Measurements from ENCODE around the gene TMEM205. TPM values are rescaled to one million over a fixed set of nuclear protein-coding genes. Genes with fewer than 3 reads are reported as not detected.
"Not testable (repeated sequence)": the region's sequence is repeated elsewhere in the genome, so short reads cannot be mapped to it uniquely, and the experiment has no call there.

Gene TMEM205
- total and polyA plus RNA-seq, 2 experiments from 2014 or later: 188 to 199 TPM

- Histone ChIP-seq H3K27ac (peak overlapping the region; percentile 70), H3K4me2 (peak overlapping the region; percentile 82), H3K4me1 (ENCODE audit: insufficient read depth) (peaks cover 11% of the 10 kb centered on the region), H3K9me2 (replicated peaks; ENCODE audit: insufficient read depth) (no peaks in the 10 kb centered on the region), H3K4me3 (peak overlapping the region; percentile 44), H3K27me3 (no peaks in the 10 kb centered on the region), H3K79me2 (peaks cover 4% of the 10 kb centered on the region), H3K36me3 (replicated peaks; ENCODE audit: insufficient read depth, low read depth) (no peaks in the 10 kb centered on the region), H4K20me1 (ENCODE audit: insufficient read depth, poor library complexity, severe bottlenecking) (no peaks in the 10 kb centered on the region), H3K9me3 (ENCODE audit: low read depth) (no peaks in the 10 kb centered on the region), H2AFZ (peak overlapping the region; percentile 4)
- WGBS (ENCODE audit: low lambda C conversion rate, missing lambda C conversion rate): 1% methylated on average over 54 of the region's 65 CpGs
- TF ChIP-seq, protein P1, sequence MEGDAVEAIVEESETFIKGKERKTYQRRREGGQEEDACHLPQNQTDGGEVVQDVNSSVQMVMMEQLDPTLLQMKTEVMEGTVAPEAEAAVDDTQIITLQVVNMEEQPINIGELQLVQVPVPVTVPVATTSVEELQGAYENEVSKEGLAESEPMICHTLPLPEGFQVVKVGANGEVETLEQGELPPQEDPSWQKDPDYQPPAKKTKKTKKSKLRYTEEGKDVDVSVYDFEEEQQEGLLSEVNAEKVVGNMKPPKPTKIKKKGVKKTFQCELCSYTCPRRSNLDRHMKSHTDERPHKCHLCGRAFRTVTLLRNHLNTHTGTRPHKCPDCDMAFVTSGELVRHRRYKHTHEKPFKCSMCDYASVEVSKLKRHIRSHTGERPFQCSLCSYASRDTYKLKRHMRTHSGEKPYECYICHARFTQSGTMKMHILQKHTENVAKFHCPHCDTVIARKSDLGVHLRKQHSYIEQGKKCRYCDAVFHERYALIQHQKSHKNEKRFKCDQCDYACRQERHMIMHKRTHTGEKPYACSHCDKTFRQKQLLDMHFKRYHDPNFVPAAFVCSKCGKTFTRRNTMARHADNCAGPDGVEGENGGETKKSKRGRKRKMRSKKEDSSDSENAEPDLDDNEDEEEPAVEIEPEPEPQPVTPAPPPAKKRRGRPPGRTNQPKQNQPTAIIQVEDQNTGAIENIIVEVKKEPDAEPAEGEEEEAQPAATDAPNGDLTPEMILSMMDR (IDR thresholded peaks at IDR 0.05; ENCODE audit: poor library complexity): peak; percentile 71
- peak; percentile 27 for TF ChIP-seq EZH2 (IDR thresholded peaks at IDR 0.05; ENCODE audit: borderline replicate concordance)
- no peak for TF ChIP-seq EZH2phosphoT487 (IDR thresholded peaks at IDR 0.05; ENCODE audit: low read depth, severe bottlenecking, unreplicated experiment)
- peak; percentile 81 for DNase-seq (ENCODE audit: low spot score)
Observed at GRCh38 chr19:11382898-11383705, 37.0 kb upstream of the TMEM205 start.

- no peaks in the 10 kb centered on the region for H3K36me3 ChIP-seq (replicated peaks; ENCODE audit: insufficient read depth, low read depth)
- peak; percentile 96 for DNase-seq (ENCODE audit: low spot score)
- peaks cover 7% of the 10 kb centered on the region for H3K79me2 ChIP-seq
- peak overlapping the region; percentile 82 for H3K4me2 ChIP-seq
- peak overlapping the region; percentile 30 for H3K27ac ChIP-seq
- peaks cover 13% of the 10 kb centered on the region for H3K4me1 ChIP-seq (ENCODE audit: insufficient read depth)
- H3K9me3 ChIP-seq (ENCODE audit: low read depth): no peaks in the 10 kb centered on the region
- H4K20me1 ChIP-seq (ENCODE audit: insufficient read depth, poor library complexity, severe bottlenecking): no peaks in the 10 kb centered on the region
- H2AFZ ChIP-seq: peak overlapping the region; percentile 20
- TF ChIP-seq EZH2 (IDR thresholded peaks at IDR 0.05; ENCODE audit: borderline replicate concordance): no peak
- TF ChIP-seq, protein P1 (IDR thresholded peaks at IDR 0.05; ENCODE audit: poor library complexity): peak; percentile 66
- H3K4me3 ChIP-seq: peak overlapping the region; percentile 22
- 6% methylated on average over 43 of the region's 54 CpGs for WGBS (ENCODE audit: low lambda C conversion rate, missing lambda C conversion rate)
- H3K9me2 ChIP-seq (replicated peaks; ENCODE audit: insufficient read depth): no peaks in the 10 kb centered on the region
- no peaks in the 10 kb centered on the region for H3K27me3 ChIP-seq
Observed at GRCh38 chr19:11380653-11381537, 34.8 kb upstream of the TMEM205 start.

DNA sequence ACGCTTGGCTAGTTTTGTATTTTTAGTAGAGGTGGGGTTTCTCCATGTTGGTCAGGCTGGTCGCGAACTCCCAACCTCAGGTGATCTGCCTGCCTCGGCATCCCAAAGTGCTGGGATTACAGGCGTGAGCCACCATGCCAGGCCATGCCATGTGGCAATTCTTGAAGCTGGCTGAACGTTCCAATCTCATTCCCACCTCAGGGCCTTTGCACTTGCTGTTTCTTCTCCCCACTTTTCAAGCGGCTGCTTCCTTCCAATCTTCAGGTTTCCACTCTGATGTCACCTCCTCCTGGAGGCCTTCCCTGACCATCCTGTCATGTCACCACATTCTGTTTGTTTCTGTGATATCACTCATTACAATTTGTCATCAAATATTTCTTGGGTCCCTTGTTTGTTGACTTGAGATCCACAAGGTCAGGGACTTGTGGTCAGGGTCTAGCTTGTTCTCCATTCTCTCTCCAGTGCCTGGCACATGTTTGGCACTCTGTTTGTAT, 33.8 kb upstream of the TMEM205 start:
- Histone ChIP-seq H3K27ac (no peak overlapping the region), H3K36me3 (replicated peaks; ENCODE audit: insufficient read depth, low read depth) (no peaks in the 10 kb centered on the region), H3K4me1 (ENCODE audit: insufficient read depth) (peaks cover 18% of the 10 kb centered on the region), H2AFZ (no peak overlapping the region), H3K79me2 (peaks cover 10% of the 10 kb centered on the region), H3K9me3 (ENCODE audit: low read depth) (no peaks in the 10 kb centered on the region), H3K9me2 (replicated peaks; ENCODE audit: insufficient read depth) (no peaks in the 10 kb centered on the region), H4K20me1 (ENCODE audit: insufficient read depth, poor library complexity, severe bottlenecking) (no peaks in the 10 kb centered on the region), H3K27me3 (no peaks in the 10 kb centered on the region), H3K4me2 (no peak overlapping the region), H3K4me3 (no peak overlapping the region)
- TF ChIP-seq EZH2phosphoT487 (IDR thresholded peaks at IDR 0.05; ENCODE audit: low read depth, severe bottlenecking, unreplicated experiment) (no peak), EZH2 (IDR thresholded peaks at IDR 0.05; ENCODE audit: borderline replicate concordance) (no peak)
- TF ChIP-seq, protein P1 (IDR thresholded peaks at IDR 0.05; ENCODE audit: poor library complexity): no peak
- 98% methylated on average over 7 of the region's 7 CpGs for WGBS (ENCODE audit: low lambda C conversion rate, missing lambda C conversion rate)
- DNase-seq (ENCODE audit: low spot score): no peak

DNA sequence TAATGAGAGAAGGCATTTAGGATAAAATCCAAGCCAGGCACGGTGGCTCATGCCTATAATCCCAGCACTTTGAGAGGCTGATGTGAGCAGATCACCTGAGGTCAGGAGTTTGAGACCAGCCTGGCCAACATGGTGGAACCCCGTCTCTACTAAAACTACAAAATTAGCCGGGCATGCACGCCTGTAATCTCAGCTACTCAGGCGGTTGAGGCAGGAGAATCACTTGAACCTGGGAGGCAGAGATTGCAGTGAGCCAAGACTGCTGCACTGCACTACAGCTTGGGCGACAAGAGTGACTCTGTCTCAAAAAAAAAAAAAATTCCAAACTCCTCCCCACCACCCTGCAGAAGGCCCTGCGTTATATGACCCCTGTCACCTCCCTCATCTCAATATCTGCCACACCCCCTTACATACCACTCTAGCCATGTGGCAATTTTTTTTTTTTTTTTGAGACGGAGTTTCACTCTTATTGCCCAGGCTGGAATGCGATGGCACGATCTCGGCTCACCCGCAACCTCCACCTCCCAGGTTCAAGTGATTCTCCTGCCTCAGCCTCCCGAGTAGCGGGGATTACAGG, 33.3 kb upstream of the TMEM205 start:
- not testable (repeated sequence) for H3K4me3 ChIP-seq; H3K27me3 ChIP-seq; H3K9me2 ChIP-seq (replicated peaks; ENCODE audit: insufficient read depth); DNase-seq (ENCODE audit: low spot score); H4K20me1 ChIP-seq (ENCODE audit: insufficient read depth, poor library complexity, severe bottlenecking); H2AFZ ChIP-seq; H3K36me3 ChIP-seq (replicated peaks; ENCODE audit: insufficient read depth, low read depth); H3K9me3 ChIP-seq (ENCODE audit: low read depth); H3K4me2 ChIP-seq; H3K27ac ChIP-seq
- 92% methylated on average over 13 of the region's 14 CpGs for WGBS (ENCODE audit: low lambda C conversion rate, missing lambda C conversion rate)
- peaks cover 10% of the 10 kb centered on the region for H3K79me2 ChIP-seq
- peaks cover 18% of the 10 kb centered on the region for H3K4me1 ChIP-seq (ENCODE audit: insufficient read depth)

All from hepatocyte (in vitro differentiated cells).